ENCODE data around the gene SUMO3. TPM values are rescaled to one million over a fixed set of nuclear protein-coding genes. Genes with fewer than 3 reads are reported as not detected.

SUMO3 gene
- total and polyA plus RNA-seq, 2 of the 8 experiments (the other 6 are each of a cell fraction or from before 2014, with no cell fraction given) = 96.8 to 101 TPM

DNA sequence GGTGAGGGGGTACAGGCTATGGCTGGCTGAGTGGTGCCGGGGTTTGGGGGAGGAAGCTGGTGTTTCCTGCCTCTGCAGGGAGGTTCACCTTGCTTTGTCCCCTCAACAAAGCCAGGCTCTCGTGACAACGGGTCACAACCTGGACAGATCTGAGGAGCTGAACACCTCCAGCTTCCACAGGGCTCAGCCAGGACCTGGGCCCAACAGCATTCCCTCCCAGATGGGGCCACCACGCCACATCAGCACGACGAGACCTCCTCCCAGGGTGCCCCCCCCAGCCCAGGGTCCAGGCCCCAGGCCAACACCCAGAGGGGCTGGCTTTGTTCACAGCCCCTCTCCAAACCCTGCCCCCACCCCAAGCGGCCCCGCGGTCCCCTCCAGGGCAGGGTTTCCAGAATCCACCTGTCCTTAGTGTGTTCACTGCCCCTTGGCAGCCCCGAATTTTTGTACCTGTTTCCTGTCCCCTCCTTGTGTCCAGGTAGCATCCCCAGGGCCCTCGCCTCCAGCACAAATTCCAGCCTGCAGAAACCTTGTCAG lies 51.0 kb downstream of the SUMO3 start (continued):
- TF ChIP-seq, protein P1, sequence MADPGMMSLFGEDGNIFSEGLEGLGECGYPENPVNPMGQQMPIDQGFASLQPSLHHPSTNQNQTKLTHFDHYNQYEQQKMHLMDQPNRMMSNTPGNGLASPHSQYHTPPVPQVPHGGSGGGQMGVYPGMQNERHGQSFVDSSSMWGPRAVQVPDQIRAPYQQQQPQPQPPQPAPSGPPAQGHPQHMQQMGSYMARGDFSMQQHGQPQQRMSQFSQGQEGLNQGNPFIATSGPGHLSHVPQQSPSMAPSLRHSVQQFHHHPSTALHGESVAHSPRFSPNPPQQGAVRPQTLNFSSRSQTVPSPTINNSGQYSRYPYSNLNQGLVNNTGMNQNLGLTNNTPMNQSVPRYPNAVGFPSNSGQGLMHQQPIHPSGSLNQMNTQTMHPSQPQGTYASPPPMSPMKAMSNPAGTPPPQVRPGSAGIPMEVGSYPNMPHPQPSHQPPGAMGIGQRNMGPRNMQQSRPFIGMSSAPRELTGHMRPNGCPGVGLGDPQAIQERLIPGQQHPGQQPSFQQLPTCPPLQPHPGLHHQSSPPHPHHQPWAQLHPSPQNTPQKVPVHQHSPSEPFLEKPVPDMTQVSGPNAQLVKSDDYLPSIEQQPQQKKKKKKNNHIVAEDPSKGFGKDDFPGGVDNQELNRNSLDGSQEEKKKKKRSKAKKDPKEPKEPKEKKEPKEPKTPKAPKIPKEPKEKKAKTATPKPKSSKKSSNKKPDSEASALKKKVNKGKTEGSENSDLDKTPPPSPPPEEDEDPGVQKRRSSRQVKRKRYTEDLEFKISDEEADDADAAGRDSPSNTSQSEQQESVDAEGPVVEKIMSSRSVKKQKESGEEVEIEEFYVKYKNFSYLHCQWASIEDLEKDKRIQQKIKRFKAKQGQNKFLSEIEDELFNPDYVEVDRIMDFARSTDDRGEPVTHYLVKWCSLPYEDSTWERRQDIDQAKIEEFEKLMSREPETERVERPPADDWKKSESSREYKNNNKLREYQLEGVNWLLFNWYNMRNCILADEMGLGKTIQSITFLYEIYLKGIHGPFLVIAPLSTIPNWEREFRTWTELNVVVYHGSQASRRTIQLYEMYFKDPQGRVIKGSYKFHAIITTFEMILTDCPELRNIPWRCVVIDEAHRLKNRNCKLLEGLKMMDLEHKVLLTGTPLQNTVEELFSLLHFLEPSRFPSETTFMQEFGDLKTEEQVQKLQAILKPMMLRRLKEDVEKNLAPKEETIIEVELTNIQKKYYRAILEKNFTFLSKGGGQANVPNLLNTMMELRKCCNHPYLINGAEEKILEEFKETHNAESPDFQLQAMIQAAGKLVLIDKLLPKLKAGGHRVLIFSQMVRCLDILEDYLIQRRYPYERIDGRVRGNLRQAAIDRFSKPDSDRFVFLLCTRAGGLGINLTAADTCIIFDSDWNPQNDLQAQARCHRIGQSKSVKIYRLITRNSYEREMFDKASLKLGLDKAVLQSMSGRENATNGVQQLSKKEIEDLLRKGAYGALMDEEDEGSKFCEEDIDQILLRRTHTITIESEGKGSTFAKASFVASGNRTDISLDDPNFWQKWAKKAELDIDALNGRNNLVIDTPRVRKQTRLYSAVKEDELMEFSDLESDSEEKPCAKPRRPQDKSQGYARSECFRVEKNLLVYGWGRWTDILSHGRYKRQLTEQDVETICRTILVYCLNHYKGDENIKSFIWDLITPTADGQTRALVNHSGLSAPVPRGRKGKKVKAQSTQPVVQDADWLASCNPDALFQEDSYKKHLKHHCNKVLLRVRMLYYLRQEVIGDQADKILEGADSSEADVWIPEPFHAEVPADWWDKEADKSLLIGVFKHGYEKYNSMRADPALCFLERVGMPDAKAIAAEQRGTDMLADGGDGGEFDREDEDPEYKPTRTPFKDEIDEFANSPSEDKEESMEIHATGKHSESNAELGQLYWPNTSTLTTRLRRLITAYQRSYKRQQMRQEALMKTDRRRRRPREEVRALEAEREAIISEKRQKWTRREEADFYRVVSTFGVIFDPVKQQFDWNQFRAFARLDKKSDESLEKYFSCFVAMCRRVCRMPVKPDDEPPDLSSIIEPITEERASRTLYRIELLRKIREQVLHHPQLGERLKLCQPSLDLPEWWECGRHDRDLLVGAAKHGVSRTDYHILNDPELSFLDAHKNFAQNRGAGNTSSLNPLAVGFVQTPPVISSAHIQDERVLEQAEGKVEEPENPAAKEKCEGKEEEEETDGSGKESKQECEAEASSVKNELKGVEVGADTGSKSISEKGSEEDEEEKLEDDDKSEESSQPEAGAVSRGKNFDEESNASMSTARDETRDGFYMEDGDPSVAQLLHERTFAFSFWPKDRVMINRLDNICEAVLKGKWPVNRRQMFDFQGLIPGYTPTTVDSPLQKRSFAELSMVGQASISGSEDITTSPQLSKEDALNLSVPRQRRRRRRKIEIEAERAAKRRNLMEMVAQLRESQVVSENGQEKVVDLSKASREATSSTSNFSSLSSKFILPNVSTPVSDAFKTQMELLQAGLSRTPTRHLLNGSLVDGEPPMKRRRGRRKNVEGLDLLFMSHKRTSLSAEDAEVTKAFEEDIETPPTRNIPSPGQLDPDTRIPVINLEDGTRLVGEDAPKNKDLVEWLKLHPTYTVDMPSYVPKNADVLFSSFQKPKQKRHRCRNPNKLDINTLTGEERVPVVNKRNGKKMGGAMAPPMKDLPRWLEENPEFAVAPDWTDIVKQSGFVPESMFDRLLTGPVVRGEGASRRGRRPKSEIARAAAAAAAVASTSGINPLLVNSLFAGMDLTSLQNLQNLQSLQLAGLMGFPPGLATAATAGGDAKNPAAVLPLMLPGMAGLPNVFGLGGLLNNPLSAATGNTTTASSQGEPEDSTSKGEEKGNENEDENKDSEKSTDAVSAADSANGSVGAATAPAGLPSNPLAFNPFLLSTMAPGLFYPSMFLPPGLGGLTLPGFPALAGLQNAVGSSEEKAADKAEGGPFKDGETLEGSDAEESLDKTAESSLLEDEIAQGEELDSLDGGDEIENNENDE (IDR thresholded peaks at IDR 0.05; ENCODE audit: insufficient replicate concordance, low read length) = no peak
- no peak for TF ChIP-seq HDAC2 (IDR thresholded peaks at IDR 0.05; ENCODE audit: borderline replicate concordance in 1 of 2, low read depth in 2 of 2, low read length in 2 of 2)
- TF ChIP-seq, protein P2, sequence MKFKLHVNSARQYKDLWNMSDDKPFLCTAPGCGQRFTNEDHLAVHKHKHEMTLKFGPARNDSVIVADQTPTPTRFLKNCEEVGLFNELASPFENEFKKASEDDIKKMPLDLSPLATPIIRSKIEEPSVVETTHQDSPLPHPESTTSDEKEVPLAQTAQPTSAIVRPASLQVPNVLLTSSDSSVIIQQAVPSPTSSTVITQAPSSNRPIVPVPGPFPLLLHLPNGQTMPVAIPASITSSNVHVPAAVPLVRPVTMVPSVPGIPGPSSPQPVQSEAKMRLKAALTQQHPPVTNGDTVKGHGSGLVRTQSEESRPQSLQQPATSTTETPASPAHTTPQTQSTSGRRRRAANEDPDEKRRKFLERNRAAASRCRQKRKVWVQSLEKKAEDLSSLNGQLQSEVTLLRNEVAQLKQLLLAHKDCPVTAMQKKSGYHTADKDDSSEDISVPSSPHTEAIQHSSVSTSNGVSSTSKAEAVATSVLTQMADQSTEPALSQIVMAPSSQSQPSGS (IDR thresholded peaks at IDR 0.05; ENCODE audit: low read length) = no peak
- TF ChIP-seq TCF12 (IDR thresholded peaks at IDR 0.05; ENCODE audit: low read depth, low read length) = no peak
- TF ChIP-seq CREB1 (IDR thresholded peaks at IDR 0.05) = no peak
- TF ChIP-seq CHD1 (IDR thresholded peaks at IDR 0.05; ENCODE audit: low read depth, low read length) = no peak
- no peak for TF ChIP-seq CBX8 (IDR thresholded peaks at IDR 0.05; ENCODE audit: borderline replicate concordance, low read depth, low read length)
- no peak for TF ChIP-seq TBP (IDR thresholded peaks at IDR 0.05; ENCODE audit: low read depth, low read length)
- TF ChIP-seq, protein P3, sequence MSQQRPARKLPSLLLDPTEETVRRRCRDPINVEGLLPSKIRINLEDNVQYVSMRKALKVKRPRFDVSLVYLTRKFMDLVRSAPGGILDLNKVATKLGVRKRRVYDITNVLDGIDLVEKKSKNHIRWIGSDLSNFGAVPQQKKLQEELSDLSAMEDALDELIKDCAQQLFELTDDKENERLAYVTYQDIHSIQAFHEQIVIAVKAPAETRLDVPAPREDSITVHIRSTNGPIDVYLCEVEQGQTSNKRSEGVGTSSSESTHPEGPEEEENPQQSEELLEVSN (IDR thresholded peaks at IDR 0.05) = no peak
